GM23338 (cell line): ENCODE data around the gene THSD7A. TPM values are rescaled to one million over a fixed set of nuclear protein-coding genes. Genes with fewer than 3 reads are reported as not detected.
A peak's percentile ranks its signal among the peaks of the same experiment; 100 is the strongest.

Source experiments
- ATAC-seq: fragments of 200-7000 bp; cut with Tn5 transposase; 3 replicates; pipeline ENCODE4 v1.9.1; 2020
- DNase-seq: peaks from one replicate; pipeline ENCODE4 v3.0.0-alpha.2; 2015; ENCODE audit warnings: low spot score
- H2AFZ ChIP-seq: fragments of 200-600 bp; sonication (generic); 2 replicates; pipeline ENCODE4 v1.8.0; 2016; ENCODE audit warnings: antibody characterized with exemption, mild to moderate bottlenecking, moderate library complexity
- H3F3A ChIP-seq: fragments of 200-600 bp; sonication (generic); replicated peaks from 2 replicates; pipeline ENCODE4 v1.8.0; 2017; ENCODE audit warnings: antibody characterized with exemption, mixed run types, low read depth
- H3K27ac ChIP-seq: fragments of 200-600 bp; sonication (generic); 2 replicates; pipeline ENCODE4 v1.6.1; 2016; ENCODE audit warnings: low read depth
- H3K27me3 ChIP-seq: fragments of 200-600 bp; sonication (generic); 2 replicates; pipeline ENCODE4 v1.8.0; 2016; ENCODE audit warnings: mild to moderate bottlenecking, mixed run types, moderate library complexity; ENCODE audit not compliant: insufficient read depth
- H3K36me3 ChIP-seq: fragments of 200-600 bp; sonication (generic); 2 replicates; pipeline ENCODE4 v1.8.0; 2016; ENCODE audit warnings: mild to moderate bottlenecking; ENCODE audit not compliant: insufficient read depth
- H3K4me1 ChIP-seq: fragments of 200-600 bp; sonication (generic); 2 replicates; pipeline ENCODE4 v1.8.0; 2016; ENCODE audit warnings: mild to moderate bottlenecking, moderate library complexity; ENCODE audit not compliant: insufficient read depth
- H3K4me2 ChIP-seq: fragments of 200-600 bp; sonication (generic); 2 replicates; pipeline ENCODE4 v1.7.1; 2017; ENCODE audit warnings: mixed run types
- H3K4me3 ChIP-seq: fragments of 200-600 bp; sonication (generic); 2 replicates; pipeline ENCODE4 v1.6.1; 2016; ENCODE audit warnings: mixed run types
- H3K79me2 ChIP-seq: fragments of 200-600 bp; sonication (generic); replicated peaks from 2 replicates; pipeline ENCODE4 v1.8.0; 2017; ENCODE audit warnings: mild to moderate bottlenecking; ENCODE audit not compliant: insufficient read depth
- H3K9me2 ChIP-seq: fragments of 200-600 bp; sonication (generic); 2 replicates; pipeline ENCODE4 v1.8.0; 2017; ENCODE audit not compliant: insufficient read depth
- H4K20me1 ChIP-seq: fragments of 200-600 bp; sonication (generic); replicated peaks from 2 replicates; pipeline ENCODE4 v1.8.0; 2017; ENCODE audit warnings: mild to moderate bottlenecking; ENCODE audit not compliant: insufficient read depth
- H3K27ac Mint-ChIP-seq: 2 replicates; pipeline ENCODE4 v1.8.0; 2020; ENCODE audit warnings: inconsistent platforms, mild to moderate bottlenecking, moderate library complexity, mixed read lengths
- H3K27me3 Mint-ChIP-seq: 3 replicates; pipeline ENCODE4 v1.8.0; 2022; ENCODE audit warnings: low read depth, mild to moderate bottlenecking, moderate library complexity, mixed read lengths, inconsistent platforms; ENCODE audit not compliant: insufficient read depth, poor library complexity
- H3K36me3 Mint-ChIP-seq: 3 replicates; pipeline ENCODE4 v1.8.0; 2021; ENCODE audit warnings: low read depth, mild to moderate bottlenecking, inconsistent platforms, moderate library complexity, mixed read lengths
- H3K4me1 Mint-ChIP-seq: 3 replicates; pipeline ENCODE4 v1.8.0; 2020; ENCODE audit warnings: mild to moderate bottlenecking, inconsistent platforms, mixed read lengths
- H3K4me3 Mint-ChIP-seq: 3 replicates; pipeline ENCODE4 v1.8.0; 2021; ENCODE audit warnings: moderate library complexity, mild to moderate bottlenecking, inconsistent platforms, mixed read lengths
- H3K9me3 Mint-ChIP-seq: 3 replicates; pipeline ENCODE4 v1.8.0; 2020; ENCODE audit warnings: moderate library complexity, mild to moderate bottlenecking, inconsistent platforms, mixed read lengths
- CREB1 ChIP-seq: fragments of 250-450 bp; sonication (Bioruptor Pico); IDR thresholded peaks from 2 replicates; pipeline ENCODE4 v1.5.0; 2020; ENCODE audit warnings: low read depth, mild to moderate bottlenecking, moderate library complexity
- CTCF ChIP-seq, 2 experiments: fragments of 200-600 bp in 1 of 2; sonication (generic) in 1 of 2; conservative IDR thresholded peaks; 2 replicates each; pipeline versions ENCODE4 v1.5.1 to v1.6.1; 2016 to 2017; ENCODE audit warnings: antibody characterized with exemption in 2 of 2, low read depth in 2 of 2, mild to moderate bottlenecking in 2 of 2, moderate library complexity in 1 of 2
- JUNB ChIP-seq: IDR thresholded peaks from one replicate; pipeline ENCODE4 v1.6.1; 2016; ENCODE audit warnings: antibody characterized with exemption; ENCODE audit not compliant: unreplicated experiment
- ZNF331 ChIP-seq: fragments of 250-450 bp; sonication (Bioruptor Pico); IDR thresholded peaks from 2 replicates; pipeline ENCODE4 v1.5.0; 2020; ENCODE audit warnings: low read depth, mild to moderate bottlenecking, moderate library complexity
- ZNF462 ChIP-seq: fragments of 250-450 bp; sonication (Bioruptor Pico); IDR thresholded peaks from 2 replicates; pipeline ENCODE4 v1.5.0; 2020; ENCODE audit warnings: mild to moderate bottlenecking, moderate library complexity
- polyA plus RNA-seq: library from polyadenylated mRNA; unstranded; fragments of >200 nt; fragmentation: Nextera tagmentation; extraction: Ambion mirVana; gene quantifications from 2 replicates; pipeline ENCODE4 v1.2.1, GENCODE V29; 2016
- total RNA-seq: library from RNA; depleted of rRNA; stranded (reverse); fragments of >200 nt; shearing (Covaris generic); gene quantifications from 2 replicates; pipeline ENCODE4 v1.2.3, GENCODE V29; 2014

THSD7A gene
- total and polyA plus RNA-seq, 2 experiments from 2014 or later, result 1.3 to 2.1 TPM

GRCh38 chr7:11749629-11750028, 82.4 kb downstream of the THSD7A start:
- no peak for DNase-seq
- H3K36me3 ChIP-seq, result no peaks in the 10 kb centered on the region

GRCh38 chr7:11748884-11749283, 83.1 kb downstream of the THSD7A start:
- no peak for ATAC-seq
- H3K4me1 Mint-ChIP-seq, result peaks cover 5% of the 10 kb centered on the region; the same call in 1 of the 3 replicates

More at GRCh38 chr7:11749629-11750028, 82.4 kb downstream of the THSD7A start:
- H3F3A ChIP-seq, result no peaks in the 10 kb centered on the region
- H3K4me2 ChIP-seq, result no peak overlapping the region
- H3K79me2 ChIP-seq, result no peaks in the 10 kb centered on the region
- TF ChIP-seq JUNB (no peak), CREB1 (no peak)
- H2AFZ ChIP-seq, result no peak overlapping the region
- Mint-ChIP-seq H3K9me3 (no peaks in the 10 kb centered on the region), H3K4me1 (peaks cover 5% of the 10 kb centered on the region; the same call in 1 of the 3 replicates), H3K36me3 (no peaks in the 10 kb centered on the region), H3K4me3 (no peak overlapping the region), H3K27me3 (no peaks in the 10 kb centered on the region), H3K27ac (no peak overlapping the region)
- no peaks in the 10 kb centered on the region for H3K27me3 ChIP-seq
- no peaks in the 10 kb centered on the region for H4K20me1 ChIP-seq
- no peaks in the 10 kb centered on the region for H3K4me1 ChIP-seq
- H3K27ac ChIP-seq, result no peak overlapping the region
- no peak overlapping the region for H3K4me3 ChIP-seq
- ATAC-seq, result no peak
- no peaks in the 10 kb centered on the region for H3K9me2 ChIP-seq

GRCh38 chr7:11747715-11748485, 84.1 kb downstream of the THSD7A start:
- no peaks in the 10 kb centered on the region for H3K9me3 Mint-ChIP-seq
- Histone ChIP-seq H3K4me1 (no peaks in the 10 kb centered on the region), H3K79me2 (no peaks in the 10 kb centered on the region), H4K20me1 (no peaks in the 10 kb centered on the region), H3K27ac (no peak overlapping the region), H3K4me2 (no peak overlapping the region), H3K9me2 (no peaks in the 10 kb centered on the region), H3F3A (no peaks in the 10 kb centered on the region), H2AFZ (no peak overlapping the region), H3K4me3 (no peak overlapping the region), H3K27me3 (no peaks in the 10 kb centered on the region), H3K36me3 (no peaks in the 10 kb centered on the region)
- H3K4me3 Mint-ChIP-seq, result no peak overlapping the region
- H3K36me3 Mint-ChIP-seq, result no peaks in the 10 kb centered on the region
- no peak overlapping the region for H3K27ac Mint-ChIP-seq
- ATAC-seq, result no peak
- H3K27me3 Mint-ChIP-seq, result no peaks in the 10 kb centered on the region
- peaks cover 5% of the 10 kb centered on the region; the same call in 1 of the 3 replicates for H3K4me1 Mint-ChIP-seq
- DNase-seq, result no peak
- TF ChIP-seq JUNB (no peak), CREB1 (no peak), ZNF462 (CRISPR knock-in tag) (no peak)

More at GRCh38 chr7:11748884-11749283, 83.1 kb downstream of the THSD7A start:
- H3K4me3 ChIP-seq, result no peak overlapping the region
- Mint-ChIP-seq H3K4me3 (no peak overlapping the region), H3K27ac (no peak overlapping the region), H3K9me3 (no peaks in the 10 kb centered on the region), H3K27me3 (no peaks in the 10 kb centered on the region), H3K36me3 (no peaks in the 10 kb centered on the region)
- no peaks in the 10 kb centered on the region for H3F3A ChIP-seq
- H3K27me3 ChIP-seq, result no peaks in the 10 kb centered on the region
- no peak overlapping the region for H2AFZ ChIP-seq
- peak; percentile 44 to 49 for TF ChIP-seq CTCF (conservative IDR thresholded peaks at IDR 0.05; ENCODE audit: low read depth in 2 of 2)
- TF ChIP-seq ZNF331, result no peak
- H3K27ac ChIP-seq, result no peak overlapping the region
- H3K36me3 ChIP-seq, result no peaks in the 10 kb centered on the region
- H3K4me2 ChIP-seq, result no peak overlapping the region
- H3K9me2 ChIP-seq, result no peaks in the 10 kb centered on the region
- no peaks in the 10 kb centered on the region for H3K79me2 ChIP-seq
- no peaks in the 10 kb centered on the region for H4K20me1 ChIP-seq
- peak; percentile 33 for DNase-seq
- H3K4me1 ChIP-seq, result no peaks in the 10 kb centered on the region
